Measurements from ENCODE around the gene TEX261. TPM values are rescaled to one million over a fixed set of nuclear protein-coding genes. Genes with fewer than 3 reads are reported as not detected.

The TEX261 gene
- total RNA-seq, 1 donor from 2014 or later: 44.7 TPM

GRCh38 chr2:70944111-70944690 is 50.5 kb downstream of the TEX261 start:
- H3K9me3 ChIP-seq (ENCODE audit: insufficient read depth, low read depth, low read length): no peaks in the 10 kb centered on the region
- Mint-ChIP-seq H3K4me3 (ENCODE audit: unreplicated experiment) (no peak overlapping the region), H3K27me3 (ENCODE audit: low read depth, unreplicated experiment) (peaks cover 47% of the 10 kb centered on the region), H3K4me1 (ENCODE audit: low read depth, unreplicated experiment) (peaks cover 32% of the 10 kb centered on the region), H3K9me3 (ENCODE audit: unreplicated experiment) (no peaks in the 10 kb centered on the region), H3K36me3 (ENCODE audit: low read depth, unreplicated experiment) (peaks cover 3% of the 10 kb centered on the region), H3K27ac (ENCODE audit: unreplicated experiment) (no peak overlapping the region)
- peaks cover 15% of the 10 kb centered on the region for H3K4me1 ChIP-seq (ENCODE audit: insufficient read depth, low read length)
- no peaks in the 10 kb centered on the region for H4K20me1 ChIP-seq (ENCODE audit: insufficient read depth, low read length)
- H3K36me3 ChIP-seq (ENCODE audit: insufficient read depth, low read length): no peaks in the 10 kb centered on the region
- no peak overlapping the region for H3K27ac ChIP-seq (ENCODE audit: low read depth, low read length)
- DNase-seq (ENCODE audit: low read depth) (no peak), FAIRE-seq (no peak)
- no peak overlapping the region for H3K4me2 ChIP-seq (ENCODE audit: low read length)
- no peak overlapping the region for H3K9ac ChIP-seq (ENCODE audit: low read length)
- H3K79me2 ChIP-seq (ENCODE audit: insufficient read depth, low read length): no peaks in the 10 kb centered on the region
- no peak overlapping the region for H3K4me3 ChIP-seq (ENCODE audit: insufficient read depth, low read depth, low read length)
- no peak for TF ChIP-seq EZH2 (IDR thresholded peaks at IDR 0.05; ENCODE audit: insufficient read depth, low read length)
- TF ChIP-seq CTCF (IDR thresholded peaks at IDR 0.05; ENCODE audit: insufficient read depth, low read depth, low read length): no peak
- H3K27me3 ChIP-seq (ENCODE audit: insufficient read depth, low read length): peaks cover 5% of the 10 kb centered on the region
- H2AFZ ChIP-seq (ENCODE audit: low read depth, low read length): no peak overlapping the region

GRCh38 chr2:70943205-70943871 is 51.3 kb downstream of the TEX261 start:
- H3K27me3 Mint-ChIP-seq (ENCODE audit: low read depth, unreplicated experiment): peaks cover 53% of the 10 kb centered on the region
- TF ChIP-seq CTCF (IDR thresholded peaks at IDR 0.05; ENCODE audit: insufficient read depth, low read depth, low read length) (no peak), EZH2 (IDR thresholded peaks at IDR 0.05; ENCODE audit: insufficient read depth, low read length) (no peak)
- no peak for FAIRE-seq

More at GRCh38 chr2:70943205-70943871, 51.3 kb downstream of the TEX261 start:
- Histone ChIP-seq H3K4me2 (ENCODE audit: low read length) (no peak overlapping the region), H3K4me3 (ENCODE audit: insufficient read depth, low read depth, low read length) (no peak overlapping the region), H3K9me3 (ENCODE audit: insufficient read depth, low read depth, low read length) (no peaks in the 10 kb centered on the region), H3K27ac (ENCODE audit: low read depth, low read length) (no peak overlapping the region), H3K27me3 (ENCODE audit: insufficient read depth, low read length) (peaks cover 9% of the 10 kb centered on the region), H4K20me1 (ENCODE audit: insufficient read depth, low read length) (no peaks in the 10 kb centered on the region), H3K4me1 (ENCODE audit: insufficient read depth, low read length) (peaks cover 15% of the 10 kb centered on the region), H2AFZ (ENCODE audit: low read depth, low read length) (no peak overlapping the region), H3K79me2 (ENCODE audit: insufficient read depth, low read length) (no peaks in the 10 kb centered on the region), H3K36me3 (ENCODE audit: insufficient read depth, low read length) (no peaks in the 10 kb centered on the region), H3K9ac (ENCODE audit: low read length) (no peak overlapping the region)
- H3K36me3 Mint-ChIP-seq (ENCODE audit: low read depth, unreplicated experiment): peaks cover 3% of the 10 kb centered on the region
- DNase-seq (ENCODE audit: low read depth): no peak
- H3K4me3 Mint-ChIP-seq (ENCODE audit: unreplicated experiment): peak overlapping the region; percentile 46
- H3K27ac Mint-ChIP-seq (ENCODE audit: unreplicated experiment): no peak overlapping the region
- peaks cover 31% of the 10 kb centered on the region for H3K4me1 Mint-ChIP-seq (ENCODE audit: low read depth, unreplicated experiment)
- no peaks in the 10 kb centered on the region for H3K9me3 Mint-ChIP-seq (ENCODE audit: unreplicated experiment)
